ENCODE data around the gene METTL24.

Gene METTL24

GRCh38 chr6:110366975-110367374 is 8.8 kb upstream of the METTL24 start:
- in situ Hi-C loops (cut with HindIII; ENCODE audit: low pct_ligation_motif_present, low sequenced_read_pairs) = no loop called here
- H3K4me3 ChIP-seq (ENCODE audit: low read depth, low read length) = no peak overlapping the region
- TF ChIP-seq CTCF (IDR thresholded peaks at IDR 0.05; ENCODE audit: low read depth, low read length, missing control alignments) = no peak
- H3K36me3 ChIP-seq (replicated peaks) = no peaks in the 10 kb centered on the region
- no peak for DNase-seq
- H3K27ac ChIP-seq = no peak overlapping the region
- H3K27me3 ChIP-seq (replicated peaks) = peaks cover 19% of the 10 kb centered on the region

GRCh38 chr6:110366256-110366655 is 8.1 kb upstream of the METTL24 start:
- Histone ChIP-seq H3K27me3 (replicated peaks) (peaks cover 19% of the 10 kb centered on the region), H3K4me3 (ENCODE audit: low read depth, low read length) (no peak overlapping the region), H3K27ac (no peak overlapping the region), H3K36me3 (replicated peaks) (no peaks in the 10 kb centered on the region)
- no peak for DNase-seq
- in situ Hi-C loops (cut with HindIII; ENCODE audit: low pct_ligation_motif_present, low sequenced_read_pairs) = no loop called here
- no peak for TF ChIP-seq CTCF (IDR thresholded peaks at IDR 0.05; ENCODE audit: low read depth, low read length, missing control alignments)

GRCh38 chr6:110364364-110365105 is 6.4 kb upstream of the METTL24 start:
- Histone ChIP-seq H3K36me3 (replicated peaks) (no peaks in the 10 kb centered on the region), H3K27ac (no peak overlapping the region), H3K4me3 (ENCODE audit: low read depth, low read length) (no peak overlapping the region), H3K27me3 (replicated peaks) (peaks cover 13% of the 10 kb centered on the region)
- DNase-seq = no peak
- TF ChIP-seq CTCF (IDR thresholded peaks at IDR 0.05; ENCODE audit: low read depth, low read length, missing control alignments) = no peak
- in situ Hi-C loops (cut with HindIII; ENCODE audit: low pct_ligation_motif_present, low sequenced_read_pairs) = no loop called here

GRCh38 chr6:110363748-110364147 is 5.6 kb upstream of the METTL24 start:
- no peak for DNase-seq
- no peak for TF ChIP-seq CTCF (IDR thresholded peaks at IDR 0.05; ENCODE audit: low read depth, low read length, missing control alignments)
- Histone ChIP-seq H3K4me3 (ENCODE audit: low read depth, low read length) (no peak overlapping the region), H3K27ac (no peak overlapping the region), H3K27me3 (replicated peaks) (peaks cover 10% of the 10 kb centered on the region), H3K36me3 (replicated peaks) (no peaks in the 10 kb centered on the region)
- in situ Hi-C loops (cut with HindIII; ENCODE audit: low pct_ligation_motif_present, low sequenced_read_pairs) = no loop called here

GRCh38 chr6:110360676-110361075 is 2.5 kb upstream of the METTL24 start:
- Histone ChIP-seq H3K27me3 (replicated peaks) (no peaks in the 10 kb centered on the region), H3K36me3 (replicated peaks) (no peaks in the 10 kb centered on the region), H3K4me3 (ENCODE audit: low read depth, low read length) (no peak overlapping the region), H3K27ac (no peak overlapping the region)
- in situ Hi-C loops (cut with HindIII; ENCODE audit: low pct_ligation_motif_present, low sequenced_read_pairs) = no loop called here
- TF ChIP-seq CTCF (IDR thresholded peaks at IDR 0.05; ENCODE audit: low read depth, low read length, missing control alignments) = no peak
- no peak for DNase-seq

- no peaks in the 10 kb centered on the region for H3K36me3 ChIP-seq (replicated peaks)
- TF ChIP-seq CTCF (IDR thresholded peaks at IDR 0.05; ENCODE audit: low read depth, low read length, missing control alignments) = no peak
- in situ Hi-C loops (cut with HindIII; ENCODE audit: low pct_ligation_motif_present, low sequenced_read_pairs) = no loop called here
- no peaks in the 10 kb centered on the region for H3K27me3 ChIP-seq (replicated peaks)
- no peak overlapping the region for H3K4me3 ChIP-seq (ENCODE audit: low read depth, low read length)
- DNase-seq = peak; percentile 18
- no peak overlapping the region for H3K27ac ChIP-seq
Measured at GRCh38 chr6:110359556-110359955, 1.4 kb upstream of the METTL24 start.
